Stomach (tissue), 9 donors: ENCODE measurements around the gene UCN. TPM values are rescaled to one million over a fixed set of nuclear protein-coding genes. Genes with fewer than 3 reads are reported as not detected.
"Not testable (repeated sequence)": the region's sequence is repeated elsewhere in the genome, so short reads cannot be mapped to it uniquely, and the experiment has no call there.

Experiments used
- DNase-seq, 2 donors: peaks; one replicate each; pipeline versions ENCODE4 v3.0.0 to v3.0.0-alpha.2; 2013 to 2019
- H3K27ac ChIP-seq, 5 donors: fragments of 200-600 bp in 4 of 5; sonication (generic) in 4 of 5; one replicate each; pipeline ENCODE4 v1.5.1; 2013 to 2019; ENCODE audit warnings: mild to moderate bottlenecking in 1 of 5, moderate library complexity in 1 of 5
- H3K27me3 ChIP-seq, 3 donors: fragments of 200-600 bp; sonication (generic); one replicate each; pipeline ENCODE4 v1.5.1; 2017 to 2019; ENCODE audit warnings: mixed run types in 1 of 3
- H3K36me3 ChIP-seq, 4 donors: fragments of 200-600 bp; sonication (generic); 1 replicate in 3 of 4; 2 replicates in 1 of 4; pipeline ENCODE4 v1.5.1; 2016 to 2019
- H3K4me1 ChIP-seq, 4 donors: fragments of 200-600 bp; sonication (generic); one replicate each; pipeline ENCODE4 v1.5.1; 2016 to 2019
- H3K4me3 ChIP-seq, 4 donors: fragments of 200-600 bp; sonication (generic) in 3 of 4; one replicate each; pipeline ENCODE4 v1.5.1; 2016 to 2019; ENCODE audit warnings: mild to moderate bottlenecking in 1 of 4
- H3K9me3 ChIP-seq, 4 donors: fragments of 200-600 bp; sonication (generic); one replicate each; pipeline ENCODE4 v1.5.1; 2016 to 2019
- CTCF ChIP-seq, 7 experiments: fragments of 450-650 bp in 4 of 7; fragments of 200-600 bp in 3 of 7; sonication (generic) in 3 of 7; IDR thresholded peaks; one replicate each; pipeline ENCODE4 v1.5.1; 2016 to 2019; ENCODE audit warnings: antibody characterized with exemption in 7 of 7, control low read depth in 2 of 7, mild to moderate bottlenecking in 1 of 7
- EP300 ChIP-seq: sonication (generic); formaldehyde crosslinking; IDR thresholded peaks from one replicate; pipeline ENCODE4 v1.6.1; 2017; ENCODE audit warnings: antibody characterized with exemption
- POLR2A ChIP-seq, 4 donors: fragments of 450-650 bp; IDR thresholded peaks; one replicate each; pipeline ENCODE4 v1.6.1; 2016; ENCODE audit warnings: antibody characterized with exemption in 4 of 4, control low read depth in 2 of 4, mild to moderate bottlenecking in 1 of 4, moderate library complexity in 1 of 4
- POLR2AphosphoS5 ChIP-seq, 3 donors: sonication (generic); formaldehyde crosslinking; IDR thresholded peaks; one replicate each; pipeline ENCODE4 v1.6.1; 2016; ENCODE audit warnings: antibody characterized with exemption in 3 of 3
- WGBS, 5 donors: extraction: QIAGEN DNeasy Blood & Tissue Kit in 3 of 5; methylation state at CpG; one replicate each; pipeline versions ENCODE4 v1.1.5 to v1.1.7; 2013 to 2018; 5-methylcytosine and 5-hydroxymethylcytosine counted together
- intact Hi-C: fragments of 100-400 bp; cut with DNase I; formaldehyde crosslinking; loops from one replicate; pipeline ENCODE4 v1.15.1; 2023; ENCODE audit warnings: low total_unique reads
- polyA plus RNA-seq, 3 donors: library from polyadenylated mRNA; stranded (reverse); fragments of 200-250 nt; gene quantifications; one replicate each; pipeline ENCODE4 v1.2.3, GENCODE V29; 2013
- total RNA-seq, 5 donors: library from RNA; depleted of rRNA; stranded (reverse); fragments of >200 nt; gene quantifications; one replicate each; pipeline versions ENCODE4 v1.1.0 to v1.2.3, GENCODE V29; 2014 to 2016
- donor health status: healthy with polysubstance abuse.
- donor health status: Bipolar disorder and iron deficiency.
- donor health status: healthy.

UCN gene
- total and polyA plus RNA-seq, 8 donors: 3.5 to 6.7 (median 4.1) TPM; not detected in 5

GRCh38 chr2:27354597-27354927 is 46.3 kb upstream of the UCN start:
- no peaks in the 10 kb centered on the region for H3K9me3 ChIP-seq
- H3K36me3 ChIP-seq: peaks cover 0 to 6% (median 3%) of the 10 kb centered on the region in 4 donors
- peaks cover 24 to 76% (median 60%) of the 10 kb centered on the region in 4 donors for H3K4me1 ChIP-seq
- peak overlapping the region in 1 of 5 donors; percentile 18 for H3K27ac ChIP-seq
- no peak overlapping the region for H3K4me3 ChIP-seq
- intact Hi-C loops: no loop called here
- 71 to 92% (median 89%) methylated on average over 7 of the region's 7 CpGs for WGBS, 5 donors
- no peaks in the 10 kb centered on the region for H3K27me3 ChIP-seq
- no peak for DNase-seq
- no peak for TF ChIP-seq EP300
- TF ChIP-seq CTCF (IDR thresholded peaks at IDR 0.05): no peak

- H3K27ac ChIP-seq: peak overlapping the region in 1 of 5 donors; percentile 18
- WGBS, 5 donors: 65 to 76% (median 71%) methylated on average over 7 of the region's 7 CpGs
- no peak for DNase-seq
Observed at GRCh38 chr2:27353762-27354596, 45.7 kb upstream of the UCN start.

GRCh38 chr2:27353386-27353761 is 45.1 kb upstream of the UCN start:
- intact Hi-C loops, H3K27me3 ChIP-seq: not testable (repeated sequence)
- 93 to 97% (median 96%) methylated on average over 5 of the region's 5 CpGs for WGBS, 5 donors

More at GRCh38 chr2:27353762-27354596, 45.7 kb upstream of the UCN start:
- peaks cover 0 to 10% (median 3%) of the 10 kb centered on the region in 4 donors for H3K36me3 ChIP-seq
- intact Hi-C loops: no loop called here
- H3K9me3 ChIP-seq: no peaks in the 10 kb centered on the region
- TF ChIP-seq POLR2A (IDR thresholded peaks at IDR 0.05) (no peak), POLR2AphosphoS5 (IDR thresholded peaks at IDR 0.05) (no peak), CTCF (IDR thresholded peaks at IDR 0.05) (no peak), EP300 (no peak)
- peaks cover 24 to 76% (median 60%) of the 10 kb centered on the region in 4 donors for H3K4me1 ChIP-seq
- H3K4me3 ChIP-seq: no peak overlapping the region
- no peaks in the 10 kb centered on the region for H3K27me3 ChIP-seq

GRCh38 chr2:27351802-27352598 is 43.8 kb upstream of the UCN start:
- H3K27ac ChIP-seq: no peak overlapping the region
- no peak overlapping the region for H3K4me3 ChIP-seq
- intact Hi-C loops: no loop called here
- no peaks in the 10 kb centered on the region for H3K9me3 ChIP-seq
- TF ChIP-seq EP300 (no peak), POLR2A (IDR thresholded peaks at IDR 0.05) (no peak), POLR2AphosphoS5 (IDR thresholded peaks at IDR 0.05) (no peak), CTCF (IDR thresholded peaks at IDR 0.05) (no peak)
- 74 to 82% (median 78%) methylated on average over 6 of the region's 6 CpGs for WGBS, 5 donors
- peaks cover 0 to 10% (median 5%) of the 10 kb centered on the region in 4 donors for H3K36me3 ChIP-seq
- DNase-seq: no peak
- no peaks in the 10 kb centered on the region for H3K27me3 ChIP-seq
- H3K4me1 ChIP-seq: peaks cover 20 to 70% (median 53%) of the 10 kb centered on the region in 4 donors

More at GRCh38 chr2:27353386-27353761, 45.1 kb upstream of the UCN start:
- not testable (repeated sequence) for H3K9me3 ChIP-seq, H3K36me3 ChIP-seq, H3K27ac ChIP-seq, DNase-seq, H3K4me3 ChIP-seq
- H3K4me1 ChIP-seq: peaks cover 24 to 74% (median 59%) of the 10 kb centered on the region in 4 donors
